HUES64 (cell line): ENCODE results near the gene IFT20.
A peak's percentile ranks its signal among the peaks of the same experiment; 100 is the strongest.

Experiments used
- H3K27ac ChIP-seq: 2 replicates; pipeline ENCODE4 v1.7.0; 2013; ENCODE audit warnings: low read depth, low read length, inconsistent platforms
- H3K27me3 ChIP-seq: 2 replicates; pipeline ENCODE4 v1.6.1; 2013; ENCODE audit warnings: mild to moderate bottlenecking, low read length; ENCODE audit not compliant: insufficient read depth
- H3K36me3 ChIP-seq: 2 replicates; pipeline ENCODE4 v1.6.1; 2013; ENCODE audit warnings: mild to moderate bottlenecking, low read length; ENCODE audit not compliant: insufficient read depth
- H3K4me1 ChIP-seq: 2 replicates; pipeline ENCODE4 v1.6.1; 2013; ENCODE audit warnings: mild to moderate bottlenecking, low read length, moderate library complexity; ENCODE audit not compliant: insufficient read depth
- H3K4me3 ChIP-seq: 2 replicates; pipeline ENCODE4 v1.5.1; 2013; ENCODE audit warnings: mild to moderate bottlenecking, low read length, moderate library complexity
- H3K9ac ChIP-seq: 2 replicates; pipeline ENCODE4 v1.6.1; 2013; ENCODE audit warnings: mild to moderate bottlenecking, low read depth, low read length
- H3K9me3 ChIP-seq: 2 replicates; pipeline ENCODE4 v1.6.1; 2013; ENCODE audit warnings: low read depth, low read length; ENCODE audit not compliant: insufficient read depth
- WGBS: fragments of 150-250, 120-280 bp; methylation state at CpG from one replicate; pipeline ENCODE4 v1.1.7; 2013; ENCODE audit warnings: missing lambda C conversion rate; 5-methylcytosine and 5-hydroxymethylcytosine counted together

IFT20 gene

GRCh38 chr17:28320215-28321061 is 14.8 kb downstream of the IFT20 start:
- Histone ChIP-seq H3K9ac (peak overlapping the region; percentile 94; the same call in 1 of the 2 replicates), H3K27ac (no peak overlapping the region), H3K36me3 (peaks cover 26% of the 10 kb centered on the region), H3K4me3 (peak overlapping the region; percentile 94), H3K4me1 (peaks cover 25% of the 10 kb centered on the region), H3K27me3 (no peaks in the 10 kb centered on the region), H3K9me3 (no peaks in the 10 kb centered on the region)
- 67% methylated on average over 8 of the region's 8 CpGs for WGBS

GRCh38 chr17:28319598-28319935 is 15.7 kb downstream of the IFT20 start:
- peak overlapping the region; percentile 94 for H3K9ac ChIP-seq
- peaks cover 19% of the 10 kb centered on the region for H3K36me3 ChIP-seq
- H3K4me1 ChIP-seq: peaks cover 25% of the 10 kb centered on the region
- H3K4me3 ChIP-seq: peak overlapping the region; percentile 94
- H3K27ac ChIP-seq: peak overlapping the region; percentile 66
- H3K9me3 ChIP-seq: no peaks in the 10 kb centered on the region
- WGBS: under 1% methylated on average over 7 of the region's 7 CpGs
- H3K27me3 ChIP-seq: no peaks in the 10 kb centered on the region

GRCh38 chr17:28318759-28319597 is 16.3 kb downstream of the IFT20 start, which contains the start of gene TMEM97:
Gene TMEM97 (plus strand): TSS chr17:28319200. CDS start chr17:28319240, 40 bp downstream.
- Histone ChIP-seq H3K27ac (peak within 1 kb of the TSS; percentile 66), H3K27me3 (no peaks in the 10 kb centered on the region), H3K9me3 (no peaks in the 10 kb centered on the region), H3K4me1 (peaks cover 23% of the 10 kb centered on the region), H3K36me3 (peaks cover 19% of the 10 kb centered on the region), H3K9ac (peak within 1 kb of the TSS; percentile 94), H3K4me3 (peak within 1 kb of the TSS; percentile 94)
- under 1% methylated on average over 72 of the region's 72 CpGs for WGBS

GRCh38 chr17:28317966-28318758 is 17.1 kb downstream of the IFT20 start:
- Histone ChIP-seq H3K4me3 (peak overlapping the region; percentile 94), H3K9me3 (no peaks in the 10 kb centered on the region), H3K27ac (peak overlapping the region; percentile 56), H3K9ac (peak overlapping the region; percentile 84), H3K36me3 (peaks cover 19% of the 10 kb centered on the region), H3K27me3 (no peaks in the 10 kb centered on the region), H3K4me1 (peaks cover 19% of the 10 kb centered on the region)
- WGBS: 5% methylated on average over 40 of the region's 40 CpGs

- Histone ChIP-seq H3K4me3 (peak overlapping the region; percentile 94), H3K9me3 (no peaks in the 10 kb centered on the region)
Observed at GRCh38 chr17:28317099-28317965, 17.9 kb downstream of the IFT20 start.

GRCh38 chr17:28315846-28316705 is 19.2 kb downstream of the IFT20 start:
- no peak overlapping the region for H3K4me3 ChIP-seq
- H3K36me3 ChIP-seq: peaks cover 9% of the 10 kb centered on the region
- H3K27me3 ChIP-seq: no peaks in the 10 kb centered on the region
- no peak overlapping the region for H3K27ac ChIP-seq
- H3K9ac ChIP-seq: no peak overlapping the region
- peaks cover 18% of the 10 kb centered on the region for H3K4me1 ChIP-seq
- 92% methylated on average over 4 of the region's 4 CpGs for WGBS
- no peaks in the 10 kb centered on the region for H3K9me3 ChIP-seq

More at GRCh38 chr17:28317099-28317965, 17.9 kb downstream of the IFT20 start:
- H3K4me1 ChIP-seq: peaks cover 19% of the 10 kb centered on the region
- peaks cover 12% of the 10 kb centered on the region for H3K36me3 ChIP-seq
- H3K27ac ChIP-seq: no peak overlapping the region
- H3K9ac ChIP-seq: peak overlapping the region; percentile 84
- WGBS: 69% methylated on average over 21 of the region's 21 CpGs
- no peaks in the 10 kb centered on the region for H3K27me3 ChIP-seq

- Histone ChIP-seq H3K9me3 (no peaks in the 10 kb centered on the region), H3K4me1 (peaks cover 8% of the 10 kb centered on the region; the same call in 1 of the 2 replicates), H3K36me3 (no peaks in the 10 kb centered on the region), H3K27ac (no peak overlapping the region), H3K4me3 (no peak overlapping the region), H3K9ac (no peak overlapping the region), H3K27me3 (no peaks in the 10 kb centered on the region)
- 79% methylated on average over 2 of the region's 2 CpGs for WGBS
Observed at GRCh38 chr17:28313841-28314240, 21.4 kb downstream of the IFT20 start.

GRCh38 chr17:28306954-28307401 is 28.3 kb downstream of the IFT20 start:
- no peak overlapping the region for H3K4me3 ChIP-seq
- H3K27me3 ChIP-seq: no peaks in the 10 kb centered on the region
- no peaks in the 10 kb centered on the region for H3K36me3 ChIP-seq
- no peaks in the 10 kb centered on the region for H3K9me3 ChIP-seq
- WGBS: 95% methylated on average over 38 of the region's 38 CpGs
- H3K27ac ChIP-seq: no peak overlapping the region
- H3K9ac ChIP-seq: no peak overlapping the region
- H3K4me1 ChIP-seq: no peaks in the 10 kb centered on the region

GRCh38 chr17:28298449-28298848 is 36.8 kb downstream of the IFT20 start:
- Histone ChIP-seq H3K9ac (no peak overlapping the region), H3K27ac (no peak overlapping the region), H3K36me3 (no peaks in the 10 kb centered on the region), H3K4me1 (no peaks in the 10 kb centered on the region), H3K9me3 (no peaks in the 10 kb centered on the region), H3K27me3 (no peaks in the 10 kb centered on the region), H3K4me3 (no peak overlapping the region)
- WGBS: 87% methylated on average over 3 of the region's 3 CpGs
